8988T (cell line): Measurements from ENCODE around the gene RIBC2.

ENCODE experiments used
- DNase-seq: peaks from one replicate; pipeline ENCODE4 v3.0.0; 2011

Gene RIBC2

DNA sequence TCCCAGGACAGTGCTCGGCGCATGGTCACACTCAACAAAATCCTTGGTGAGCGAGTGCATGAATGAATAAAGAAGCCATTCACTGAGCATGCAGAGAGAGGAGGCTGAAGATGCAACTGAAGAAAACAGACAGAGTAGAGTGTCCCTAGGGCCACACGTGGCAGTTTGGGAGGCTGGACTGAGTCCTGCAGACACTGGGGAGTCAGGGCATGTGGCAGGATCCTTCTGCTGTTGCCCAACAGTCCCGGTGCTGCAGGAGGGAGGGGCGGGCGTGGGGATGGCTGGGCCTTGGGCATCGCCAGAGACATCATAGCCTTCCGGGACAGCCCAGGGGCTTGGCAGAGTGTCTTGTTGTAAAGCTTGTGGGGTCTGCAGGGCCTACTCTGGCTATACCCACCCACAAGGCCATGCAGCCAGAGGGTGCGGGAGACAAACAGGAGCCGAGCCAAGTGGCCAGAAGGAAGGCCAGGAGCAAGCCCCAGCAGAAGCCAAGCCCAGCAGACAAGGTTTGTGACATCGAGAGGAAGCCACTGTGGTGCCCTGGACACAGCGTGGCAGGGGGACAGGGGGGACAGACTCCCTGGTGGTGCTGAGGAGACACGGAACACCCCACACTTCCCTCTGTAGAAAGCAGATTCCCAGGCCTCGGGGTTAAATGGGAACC, 62.5 kb downstream of the RIBC2 start:
- no peak for DNase-seq

DNA sequence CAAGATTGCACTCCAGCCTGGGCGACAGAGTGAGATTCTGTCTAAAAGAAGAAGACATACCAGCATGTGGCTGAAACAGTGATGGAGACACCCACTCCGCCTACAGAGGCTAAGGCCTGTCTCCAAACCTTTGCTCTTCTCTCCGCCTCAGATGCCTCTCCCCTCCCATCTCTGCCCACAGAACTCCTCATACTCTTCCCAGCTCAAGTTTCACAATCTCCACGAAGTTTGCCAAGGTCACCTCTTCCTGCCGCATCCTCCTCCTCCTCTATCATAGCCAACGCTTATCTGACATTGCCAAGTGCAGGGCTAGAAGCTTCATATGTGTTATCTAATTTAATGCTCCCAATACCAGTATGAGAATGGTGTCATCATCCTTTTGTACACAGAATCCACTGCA, 63.3 kb downstream of the RIBC2 start:
- no peak for DNase-seq

DNA sequence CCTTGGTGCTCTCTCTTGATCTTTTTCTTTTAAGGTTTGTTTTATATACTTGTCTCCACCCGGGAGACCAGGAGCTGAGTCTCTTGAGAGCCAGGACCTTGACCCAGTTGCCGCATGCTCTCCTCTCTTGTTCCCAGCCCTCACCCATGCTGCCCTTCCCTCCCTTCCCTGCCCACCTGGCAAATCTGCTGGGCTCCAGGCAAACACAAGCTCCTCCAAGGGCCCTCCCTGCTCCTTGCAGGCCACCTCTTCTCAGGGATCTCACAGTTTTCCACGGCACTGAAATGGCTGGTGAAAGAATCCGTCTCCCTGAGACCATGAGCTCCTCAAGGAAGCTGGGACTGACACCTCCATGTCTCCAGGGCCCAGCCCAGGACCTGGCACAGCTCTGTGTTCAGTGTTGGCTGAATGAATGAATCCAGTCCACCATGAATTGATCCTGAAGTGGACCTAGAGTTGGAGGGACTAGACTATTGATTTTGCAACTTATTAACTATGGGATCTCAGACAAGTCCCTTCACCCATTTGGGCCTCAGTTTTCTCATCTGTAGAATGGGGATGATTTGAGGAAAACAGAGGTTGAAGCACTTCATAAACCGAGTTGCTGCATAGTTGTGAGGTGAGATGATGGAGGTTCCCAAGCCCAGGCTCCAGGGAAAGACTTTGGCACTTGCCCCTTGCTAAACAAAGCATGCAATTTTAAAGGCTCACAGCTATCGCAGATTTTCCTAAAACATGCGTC, 64.0 kb downstream of the RIBC2 start:
- DNase-seq, result no peak

DNA sequence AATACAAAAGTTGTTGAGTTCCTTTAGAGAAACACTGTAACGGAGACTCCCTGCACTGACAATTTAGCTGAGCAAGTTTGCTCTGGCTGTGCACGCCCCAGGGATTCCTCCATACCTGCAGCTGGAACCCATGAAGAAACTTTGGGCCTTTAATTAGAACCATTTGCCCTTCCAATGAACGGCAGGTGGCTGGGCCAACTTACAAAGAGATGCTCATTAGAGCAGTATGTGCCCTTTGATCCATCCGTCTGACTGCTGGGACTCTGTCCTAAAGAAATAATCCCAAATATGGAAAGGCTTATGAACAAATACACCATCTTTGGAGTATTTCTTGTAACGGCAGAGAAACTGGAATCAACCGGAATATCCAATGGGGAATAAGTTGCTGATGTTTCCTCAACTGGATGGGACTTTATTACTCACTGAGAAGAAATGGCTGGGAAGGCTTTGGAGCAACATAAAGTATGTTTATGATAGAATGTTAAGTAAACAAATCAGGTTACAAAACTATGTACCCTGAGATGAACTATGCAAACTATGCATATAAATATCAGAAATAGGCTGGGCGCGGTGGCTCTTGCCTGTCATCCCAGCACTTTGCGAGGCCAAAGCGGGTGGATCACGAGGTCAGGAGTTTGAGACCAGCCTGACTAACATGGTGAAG, 64.7 kb downstream of the RIBC2 start:
- DNase-seq, result no peak

DNA sequence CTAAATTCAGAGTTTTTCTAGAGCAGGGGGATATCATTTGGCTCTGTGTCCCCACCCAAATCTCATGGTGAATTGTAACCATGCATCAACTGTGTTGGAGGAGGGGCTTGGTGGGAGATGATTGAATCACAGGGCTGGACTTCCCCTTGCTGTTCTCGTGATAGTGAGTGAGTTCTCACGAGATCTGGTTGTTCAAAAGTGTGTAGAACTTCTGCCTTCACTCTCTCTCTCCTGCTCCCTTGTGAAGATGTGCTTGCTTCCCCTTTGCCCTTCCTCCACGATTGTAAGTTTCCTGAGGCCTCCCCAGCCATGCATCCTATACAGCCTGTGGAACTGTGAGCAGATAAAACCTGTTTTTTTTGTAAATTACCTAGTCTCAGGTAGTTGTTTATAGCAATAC, 67.2 kb downstream of the RIBC2 start:
- DNase-seq, result no peak

DNA sequence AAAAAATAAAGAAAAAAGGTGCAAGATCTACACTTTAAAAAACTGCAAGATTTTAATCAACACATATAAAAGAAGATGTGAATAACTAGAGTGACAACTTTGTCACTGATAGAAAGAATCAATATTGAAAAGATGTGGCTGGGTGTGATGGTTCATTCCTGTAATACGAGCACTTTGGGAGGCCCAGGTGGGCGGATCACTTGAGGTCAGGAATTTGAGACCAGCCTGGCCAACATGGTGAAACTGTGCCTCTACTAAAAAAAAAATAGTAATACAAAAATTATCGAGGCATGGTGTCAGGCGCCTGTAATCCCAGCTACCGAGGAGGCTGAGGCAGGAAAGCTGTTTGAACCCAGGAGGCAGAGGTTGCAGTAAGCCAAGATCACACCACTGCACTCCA, 68.2 kb downstream of the RIBC2 start:
- DNase-seq, result no peak
